GM19452 (cell line): ENCODE results near the gene GREM1.

Experiments
- ATAC-seq: cut with Tn5 transposase; IDR thresholded peaks from one replicate; pipeline ENCODE4 v1.9.1; 2021; ENCODE audit not compliant: unreplicated experiment

Gene GREM1

GRCh38 chr15:32781781-32782180 is 64.0 kb downstream of the GREM1 start:
- no peak for ATAC-seq

- ATAC-seq, result no peak
Observed at GRCh38 chr15:32784581-32784980, 66.8 kb downstream of the GREM1 start.

- no peak for ATAC-seq
Observed at GRCh38 chr15:32786906-32787305, 69.1 kb downstream of the GREM1 start.

- no peak for ATAC-seq
Observed at GRCh38 chr15:32787949-32788348, 70.1 kb downstream of the GREM1 start.

GRCh38 chr15:32790352-32790999 is 72.7 kb downstream of the GREM1 start:
- no peak for ATAC-seq

GRCh38 chr15:32792436-32792835 is 74.6 kb downstream of the GREM1 start:
- ATAC-seq, result no peak
